GM12872 (cell line): Measurements from ENCODE around the gene IL24.

Source experiments
- TF ChIP-seq, protein P1 (sequence below): IDR thresholded peaks from 3 replicates; pipeline ENCODE4 v1.5.1; 2011; ENCODE audit warnings: low read depth, mild to moderate bottlenecking, low read length, moderate library complexity; ENCODE audit not compliant: insufficient read depth

IL24 gene

DNA sequence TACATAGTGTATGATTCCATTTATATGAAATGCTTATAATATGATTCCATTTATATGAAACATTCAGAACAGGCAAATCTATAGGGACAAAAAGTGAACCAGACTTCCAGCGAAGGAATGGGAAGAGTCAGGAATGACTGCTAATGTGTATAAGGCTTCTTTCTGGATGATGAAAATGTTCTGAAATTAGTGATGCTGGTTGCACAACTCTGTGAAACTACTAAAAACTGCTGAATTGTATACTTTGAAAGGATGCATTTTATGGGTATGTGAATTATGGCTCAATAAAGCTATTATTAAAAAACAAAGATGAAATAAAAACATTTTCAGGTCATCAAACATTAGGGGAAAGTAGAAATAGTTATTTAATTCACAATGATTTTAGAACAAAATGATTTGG is 14.1 kb upstream of the IL24 start:
- TF ChIP-seq, protein P1, sequence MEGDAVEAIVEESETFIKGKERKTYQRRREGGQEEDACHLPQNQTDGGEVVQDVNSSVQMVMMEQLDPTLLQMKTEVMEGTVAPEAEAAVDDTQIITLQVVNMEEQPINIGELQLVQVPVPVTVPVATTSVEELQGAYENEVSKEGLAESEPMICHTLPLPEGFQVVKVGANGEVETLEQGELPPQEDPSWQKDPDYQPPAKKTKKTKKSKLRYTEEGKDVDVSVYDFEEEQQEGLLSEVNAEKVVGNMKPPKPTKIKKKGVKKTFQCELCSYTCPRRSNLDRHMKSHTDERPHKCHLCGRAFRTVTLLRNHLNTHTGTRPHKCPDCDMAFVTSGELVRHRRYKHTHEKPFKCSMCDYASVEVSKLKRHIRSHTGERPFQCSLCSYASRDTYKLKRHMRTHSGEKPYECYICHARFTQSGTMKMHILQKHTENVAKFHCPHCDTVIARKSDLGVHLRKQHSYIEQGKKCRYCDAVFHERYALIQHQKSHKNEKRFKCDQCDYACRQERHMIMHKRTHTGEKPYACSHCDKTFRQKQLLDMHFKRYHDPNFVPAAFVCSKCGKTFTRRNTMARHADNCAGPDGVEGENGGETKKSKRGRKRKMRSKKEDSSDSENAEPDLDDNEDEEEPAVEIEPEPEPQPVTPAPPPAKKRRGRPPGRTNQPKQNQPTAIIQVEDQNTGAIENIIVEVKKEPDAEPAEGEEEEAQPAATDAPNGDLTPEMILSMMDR, result no peak

DNA sequence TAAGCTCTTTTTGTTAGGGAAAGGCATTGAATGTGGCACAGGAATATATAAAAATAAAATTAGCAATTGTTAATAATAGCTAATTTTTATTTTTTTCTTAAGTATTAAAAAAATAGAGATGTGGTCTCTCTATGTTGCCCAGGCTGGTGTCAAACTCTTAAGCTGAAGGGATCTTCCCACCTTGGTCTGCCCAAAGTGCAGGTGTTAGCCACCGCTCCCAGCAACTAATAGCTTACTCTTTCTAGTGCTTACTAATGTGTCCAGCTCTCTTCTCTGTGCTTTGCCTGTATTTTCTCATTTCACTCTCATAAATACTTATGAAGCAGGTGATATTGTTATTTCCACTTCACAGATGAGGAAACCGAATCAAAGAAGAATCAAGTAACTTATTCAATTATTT is 13.4 kb upstream of the IL24 start:
- TF ChIP-seq, protein P1, result no peak

DNA sequence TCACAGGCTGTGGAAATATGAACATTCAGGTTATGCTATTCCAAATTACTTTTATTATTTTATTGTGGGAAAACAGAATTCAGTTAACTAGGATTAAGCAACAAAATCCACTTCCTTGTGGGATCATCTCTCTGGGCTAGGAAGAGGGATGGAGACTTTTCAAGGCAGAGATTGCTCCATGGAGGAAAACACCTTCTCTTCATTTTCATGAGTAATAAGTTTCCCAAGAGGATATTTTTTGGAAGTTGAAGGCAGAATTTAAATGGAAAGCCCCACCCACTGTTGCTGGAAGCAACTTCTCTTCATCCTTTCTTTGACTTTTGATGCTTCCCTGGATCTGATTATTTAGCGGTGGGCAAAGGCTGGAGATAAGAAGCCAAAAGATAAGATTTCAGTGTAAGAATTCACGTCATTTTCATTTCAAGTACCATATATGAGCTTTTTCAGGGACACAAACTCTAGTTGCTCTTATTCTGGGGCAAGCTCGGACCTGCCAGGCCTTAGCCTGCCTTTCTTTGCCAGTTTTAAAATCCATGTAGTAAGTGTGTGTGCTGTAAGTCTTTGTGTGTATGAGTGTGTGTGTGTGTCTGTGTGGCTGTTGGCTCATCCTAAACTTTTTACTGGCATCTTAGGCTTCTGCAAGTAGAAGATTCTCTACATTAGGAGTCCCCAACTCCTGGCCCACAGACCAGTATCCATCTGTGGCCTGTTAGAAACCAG is 11.7 kb upstream of the IL24 start:
- TF ChIP-seq, protein P1, result no peak

DNA sequence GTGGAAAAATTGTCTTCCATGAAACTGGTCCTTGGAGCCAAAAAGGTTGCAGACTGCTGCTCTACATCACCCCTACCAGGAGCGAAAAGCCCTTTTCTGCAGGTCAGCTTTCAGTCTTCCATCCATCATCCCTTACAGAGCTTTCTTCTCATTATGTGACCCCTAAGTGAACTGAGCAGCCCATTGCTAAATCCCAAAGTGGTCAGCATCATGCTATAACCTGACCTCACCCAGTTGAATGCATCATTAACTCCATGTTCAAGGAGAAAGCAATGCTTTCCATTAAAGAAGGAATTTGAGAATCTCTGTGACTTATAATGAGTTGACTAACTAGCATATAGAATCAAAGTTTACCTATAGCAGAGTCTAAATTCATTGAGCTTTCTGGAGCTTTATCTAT is 10.4 kb upstream of the IL24 start:
- TF ChIP-seq, protein P1, result no peak

GRCh38 chr1:206887701-206888100 is 9.5 kb upstream of the IL24 start:
- TF ChIP-seq, protein P1, result no peak

GRCh38 chr1:206890125-206891060 is 6.8 kb upstream of the IL24 start:
- TF ChIP-seq, protein P1, result no peak

DNA sequence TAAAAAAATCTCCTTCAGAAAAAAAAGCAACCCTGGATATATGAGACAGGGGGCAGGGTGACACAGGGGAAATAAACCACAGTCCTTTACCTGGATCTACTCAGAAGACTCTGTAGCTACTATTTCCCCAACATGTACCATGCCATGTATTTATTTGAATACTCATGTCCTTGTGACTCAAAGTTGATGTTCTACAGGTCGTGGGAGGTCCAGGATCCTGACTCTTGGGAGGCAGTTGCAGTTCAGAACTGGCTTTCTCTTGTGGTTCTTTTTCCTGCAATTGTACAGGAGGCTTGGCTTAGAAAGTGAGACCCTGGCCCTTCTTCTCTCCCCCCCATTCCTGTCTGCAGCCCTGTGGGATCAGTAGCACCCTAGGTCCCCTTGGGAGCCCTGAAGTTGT is 5.8 kb upstream of the IL24 start:
- TF ChIP-seq, protein P1, result no peak
